HG03378 (cell line): ENCODE data around the gene APP.

ENCODE experiments used
- ATAC-seq: cut with Tn5 transposase; IDR thresholded peaks from one replicate; pipeline ENCODE4 v1.9.1; 2021; ENCODE audit warnings: mild to moderate bottlenecking, moderate library complexity; ENCODE audit not compliant: unreplicated experiment

The APP gene

GRCh38 chr21:26170471-26171257 lies at the start of gene APP:
Gene APP, minus strand, starts transcription at chr21:26170770. Its CDS starts 150 bp downstream, at chr21:26170620.
- ATAC-seq: peak; percentile 61

GRCh38 chr21:26212220-26212619 lies 41.6 kb upstream of the APP start:
- no peak for ATAC-seq

DNA sequence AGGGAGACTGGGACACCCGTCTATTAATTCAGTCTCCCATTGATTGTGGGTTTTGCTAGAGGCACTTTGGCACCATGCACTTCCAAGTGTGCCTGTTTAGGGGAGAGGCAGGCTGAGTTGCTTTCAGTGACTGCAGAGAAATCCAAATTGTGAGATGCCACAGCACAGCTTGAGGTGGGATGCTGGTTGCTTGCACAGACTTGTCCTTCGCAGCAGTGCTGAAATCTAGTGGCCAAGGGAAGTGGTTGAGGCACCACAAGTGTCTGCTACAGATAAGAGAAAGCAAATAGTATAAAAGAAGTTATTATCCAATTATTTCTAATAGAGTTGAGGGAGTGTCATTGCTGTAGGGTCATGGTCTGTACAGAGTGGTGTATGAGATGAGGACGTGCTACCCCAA lies 40.0 kb upstream of the APP start:
- ATAC-seq: no peak

- ATAC-seq: no peak
These were observed 36.5 kb upstream of the APP start for GRCh38 chr21:26207021-26207420.

DNA sequence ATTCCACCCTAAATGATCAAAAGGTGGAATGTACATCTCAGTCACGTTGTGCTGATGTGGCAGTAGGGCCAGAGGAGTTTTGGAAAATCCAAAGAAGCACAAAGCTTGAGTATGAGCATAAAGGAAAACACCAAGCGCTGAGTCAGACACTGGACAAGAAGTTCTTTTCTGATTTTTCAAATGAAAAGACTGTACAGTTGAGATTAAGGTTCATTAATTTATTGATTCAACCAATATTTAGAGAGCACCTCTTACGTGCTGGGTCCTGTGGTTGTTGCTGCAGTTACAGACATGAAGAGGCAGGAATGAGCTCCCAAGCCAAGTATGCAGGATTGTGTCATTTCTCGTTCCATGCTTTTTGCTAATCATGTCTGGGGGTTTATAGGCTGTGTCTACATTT lies 28.9 kb upstream of the APP start:
- no peak for ATAC-seq

DNA sequence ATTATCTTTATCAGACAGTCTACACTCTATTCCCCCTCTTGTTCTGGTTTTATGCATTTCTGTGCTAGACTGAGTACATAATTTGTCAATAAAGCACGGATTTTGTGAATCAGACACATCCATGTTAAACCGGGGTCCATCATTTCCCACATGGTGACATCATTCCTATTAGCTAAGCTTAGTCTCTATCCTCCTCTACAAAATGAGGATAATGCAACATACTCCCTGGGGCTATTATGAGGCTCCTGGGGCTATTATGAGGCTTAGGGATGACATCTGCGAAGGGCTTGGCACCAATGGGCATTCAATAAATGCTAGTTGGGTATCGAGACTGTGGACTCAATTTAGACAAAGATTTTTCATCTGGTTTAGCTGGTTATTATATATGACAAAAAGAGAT lies 25.1 kb upstream of the APP start:
- no peak for ATAC-seq

DNA sequence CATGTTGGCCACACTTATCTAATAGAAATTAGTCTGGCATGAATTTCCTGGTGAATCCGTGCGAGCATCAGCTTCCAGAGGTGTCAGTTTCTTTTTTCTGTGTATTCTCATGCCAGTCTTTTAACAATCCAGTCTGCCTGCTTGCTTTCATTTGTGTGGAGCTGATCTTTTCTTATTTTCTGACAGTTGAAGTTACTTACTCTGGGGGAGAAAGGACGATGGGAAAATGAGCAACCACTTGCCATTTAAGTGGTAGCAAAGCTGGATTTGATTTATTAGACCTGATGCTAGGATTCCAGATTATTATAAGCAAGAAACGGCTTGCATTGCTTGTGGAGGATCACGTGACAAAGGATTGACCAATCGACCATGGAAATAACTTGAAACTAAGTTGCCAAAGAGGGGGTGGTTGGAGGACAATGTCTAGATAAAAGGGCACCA lies 24.3 kb upstream of the APP start:
- no peak for ATAC-seq

GRCh38 chr21:26194326-26194725 lies 23.8 kb upstream of the APP start:
- no peak for ATAC-seq

DNA sequence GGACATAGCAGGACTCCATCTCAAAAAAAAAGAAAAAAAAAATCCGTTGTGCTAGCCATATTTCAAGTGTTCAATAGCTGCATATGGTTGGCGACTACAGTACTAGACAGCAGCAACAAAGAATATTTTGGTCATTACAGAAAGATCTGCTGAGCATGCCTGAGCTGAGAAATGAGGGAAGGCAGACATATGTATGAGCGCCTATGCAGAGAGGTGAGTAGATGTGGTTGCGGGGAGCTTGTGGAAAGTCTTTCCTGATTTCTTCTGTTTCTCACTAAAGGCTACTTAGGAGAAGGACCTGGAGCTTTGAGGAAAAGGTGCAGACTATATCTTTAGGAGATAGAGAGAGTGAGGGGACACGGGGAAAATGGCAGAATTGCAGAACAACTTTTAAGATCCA lies 21.0 kb upstream of the APP start:
- no peak for ATAC-seq

DNA sequence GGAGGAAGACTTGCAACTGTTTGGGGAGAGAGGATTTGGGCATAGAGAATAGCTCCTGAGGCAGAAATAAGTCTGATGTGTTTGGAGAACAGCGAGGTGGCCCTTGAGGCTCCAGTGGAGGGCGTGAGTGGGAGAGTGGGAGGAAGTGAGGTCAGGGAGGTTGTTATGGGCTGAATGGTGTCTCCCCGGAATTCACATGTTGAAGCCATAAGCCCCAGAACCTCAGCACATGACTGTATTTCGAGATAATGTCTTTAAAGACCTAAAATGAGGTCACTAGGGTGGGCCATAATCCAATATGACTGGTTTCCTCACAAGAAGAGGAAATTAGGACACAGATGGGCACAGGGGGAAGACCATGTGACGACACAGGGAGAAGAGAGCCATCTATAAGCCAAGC lies 17.9 kb upstream of the APP start:
- ATAC-seq: no peak

- no peak for ATAC-seq
These were observed 14.9 kb upstream of the APP start for GRCh38 chr21:26185446-26185845.

GRCh38 chr21:26185021-26185420 lies 14.5 kb upstream of the APP start:
- no peak for ATAC-seq

- no peak for ATAC-seq
These were observed 8.9 kb upstream of the APP start for GRCh38 chr21:26179501-26179900.

DNA sequence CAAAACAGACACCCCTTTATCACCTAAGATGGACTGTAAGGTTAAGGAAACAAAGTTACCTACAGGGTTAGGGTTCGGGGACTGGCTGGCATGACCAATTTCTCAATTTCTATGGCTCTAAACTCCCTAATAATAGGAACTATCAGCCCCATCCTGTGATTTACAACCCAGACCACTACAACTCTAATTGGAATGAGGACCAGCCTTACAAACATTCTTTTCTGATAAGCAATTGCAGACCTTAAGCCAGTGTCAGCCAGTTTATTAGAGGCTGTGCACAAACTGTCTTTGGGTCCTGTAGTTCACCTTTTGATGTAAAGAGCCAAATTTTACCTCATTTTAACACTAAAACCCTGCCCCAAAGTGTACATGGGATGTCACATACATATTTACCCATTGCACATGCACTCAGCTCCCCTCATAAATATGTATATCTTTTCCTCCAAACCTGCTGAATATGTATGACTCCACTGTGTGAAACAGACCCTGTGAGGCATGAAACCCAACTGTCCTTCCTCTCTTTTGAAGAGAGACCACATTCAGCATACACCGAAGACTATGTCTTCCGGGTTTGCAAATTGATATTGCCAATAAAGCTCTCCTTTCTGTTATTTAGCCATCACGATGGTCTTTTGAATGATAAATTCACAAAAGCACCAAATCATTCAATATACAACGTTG lies 7.3 kb upstream of the APP start:
- peak; percentile 87 for ATAC-seq

GRCh38 chr21:26177187-26177586 lies 6.6 kb upstream of the APP start:
- ATAC-seq: no peak

- no peak for ATAC-seq
These were observed 909 bp upstream of the APP start for GRCh38 chr21:26171258-26172100.

DNA sequence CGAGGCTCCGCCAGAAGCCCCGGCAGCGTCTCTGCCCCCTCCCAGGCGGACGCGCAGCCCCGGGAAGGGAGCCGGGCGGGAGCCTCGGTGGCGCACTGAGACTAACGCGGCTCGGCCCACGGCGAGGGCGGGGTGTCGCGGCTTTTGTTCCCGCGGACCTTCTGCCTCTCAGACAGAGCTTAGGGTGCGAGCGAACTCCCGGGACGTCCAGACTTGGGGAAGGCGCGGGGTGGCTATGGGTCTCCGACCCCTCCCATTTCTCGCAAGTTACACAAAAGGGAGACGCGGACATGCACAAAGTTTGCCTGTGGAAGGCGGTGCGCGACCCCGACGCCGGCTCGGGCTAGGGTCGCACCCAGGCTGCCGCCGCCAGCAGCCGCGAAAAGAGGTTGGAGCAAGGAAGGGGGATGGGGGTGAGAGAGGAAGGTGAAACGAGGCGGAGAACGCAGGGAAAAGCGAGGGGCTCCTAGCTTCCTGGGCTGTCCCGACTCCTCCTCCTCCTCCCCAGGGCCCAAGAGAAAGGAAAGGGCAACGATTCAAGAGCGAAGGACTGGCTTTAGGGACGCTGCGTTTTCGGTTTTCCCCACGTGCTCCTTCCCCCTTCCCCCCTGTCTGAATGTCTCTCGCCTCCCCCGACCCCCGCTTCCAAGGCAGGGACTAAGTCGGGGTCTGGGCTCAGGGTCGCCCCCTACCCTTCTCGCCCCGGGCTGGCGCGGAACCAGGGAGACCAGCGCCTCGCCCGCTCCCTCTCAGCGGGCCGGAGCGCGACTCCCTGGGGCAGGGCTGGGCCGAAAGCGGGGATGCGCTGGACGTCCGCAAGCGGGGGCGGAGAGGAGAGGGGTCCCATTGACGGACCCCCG lies 729 bp downstream of the APP start:
- ATAC-seq: peak; percentile 23

DNA sequence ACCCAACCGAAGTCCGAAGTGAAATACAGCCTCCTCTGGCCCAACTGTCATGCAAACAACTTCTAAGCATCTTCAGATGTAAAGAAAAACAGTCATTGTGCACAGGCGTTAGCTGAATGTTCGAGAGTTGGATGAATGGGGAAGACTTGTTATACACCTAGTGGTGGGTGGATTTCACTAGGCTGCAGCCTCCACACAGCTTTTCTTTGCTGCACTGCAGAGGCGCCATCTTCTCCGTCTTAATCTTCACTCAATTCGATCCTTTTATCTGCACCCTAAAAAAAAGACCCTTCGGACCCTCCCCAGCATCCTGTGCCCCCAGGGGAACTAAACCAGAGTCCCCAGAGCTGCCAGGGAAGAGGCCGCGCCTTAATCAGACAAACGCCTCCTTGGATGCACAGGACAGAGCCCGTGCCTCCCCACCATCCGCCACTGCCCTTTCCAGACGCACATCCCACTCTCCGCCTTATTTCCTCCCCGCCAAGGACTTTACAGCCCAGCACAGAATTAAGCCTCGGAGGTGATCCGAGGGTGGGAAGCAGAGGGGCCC lies 1.4 kb downstream of the APP start:
- peak; percentile 71 for ATAC-seq

- no peak for ATAC-seq
These were observed 2.2 kb downstream of the APP start for GRCh38 chr21:26168371-26168770.

DNA sequence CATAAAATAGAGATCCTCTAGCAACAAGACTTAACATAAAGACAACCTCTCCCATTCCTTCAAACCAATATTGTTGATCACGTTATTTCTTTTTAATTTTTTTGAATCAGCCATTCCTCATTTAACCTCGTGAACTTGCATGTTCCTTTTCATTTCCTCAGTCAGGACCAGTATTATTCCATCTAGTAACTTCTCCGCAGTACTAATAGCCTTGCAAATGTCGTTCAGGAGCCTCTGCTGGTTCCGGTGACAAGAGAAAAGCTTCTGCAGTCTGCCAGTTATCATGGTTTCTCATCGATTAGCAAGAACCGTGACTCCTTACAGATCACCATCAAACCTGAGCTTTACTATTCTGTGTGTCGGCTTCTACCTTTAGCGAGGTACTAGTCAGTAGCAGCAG lies 3.0 kb downstream of the APP start:
- ATAC-seq: no peak
